WTC11 (cell line): ENCODE measurements around the gene LRRN3. TPM values are rescaled to one million over a fixed set of nuclear protein-coding genes. Genes with fewer than 3 reads are reported as not detected.

Source experiments
- ATAC-seq: fragments of 200-7000 bp; cut with Tn5 transposase; 2 replicates; pipeline ENCODE4 v1.10.0; 2021; ENCODE audit warnings: mild to moderate bottlenecking, moderate library complexity
- CTCF ChIA-PET: fragments of 300-600 bp; sonication (Branson Sonifier 250); formaldehyde crosslinking; loops from one replicate; lab custom pipeline; 2021; ENCODE audit warnings: antibody characterized with exemption; lab: Charles Lee
- POLR2A ChIA-PET: fragments of 350-600 bp; sonication (Branson Sonifier 250); formaldehyde crosslinking; loops from one replicate; lab custom pipeline; 2021; ENCODE audit warnings: antibody characterized with exemption; lab: Charles Lee
- DNase-seq: peaks from one replicate; pipeline ENCODE4 v3.0.0; 2021; ENCODE audit warnings: low spot score
- H3K27ac Mint-ChIP-seq: 2 replicates; pipeline ENCODE4 v1.8.0; 2021; ENCODE audit warnings: mixed read lengths
- H3K27me3 Mint-ChIP-seq: 2 replicates; pipeline ENCODE4 v1.8.0; 2021; ENCODE audit warnings: low read depth, mild to moderate bottlenecking, moderate library complexity, mixed read lengths
- H3K36me3 Mint-ChIP-seq: 2 replicates; pipeline ENCODE4 v1.8.0; 2021; ENCODE audit warnings: mixed read lengths
- H3K4me1 Mint-ChIP-seq: 2 replicates; pipeline ENCODE4 v1.8.0; 2022; ENCODE audit warnings: mixed read lengths
- H3K4me3 Mint-ChIP-seq: 2 replicates; pipeline ENCODE4 v1.8.0; 2021; ENCODE audit warnings: mild to moderate bottlenecking, moderate library complexity, mixed read lengths
- H3K9me3 Mint-ChIP-seq: 2 replicates; pipeline ENCODE4 v1.8.0; 2021; ENCODE audit warnings: mixed read lengths
- ATF6 ChIP-seq: sonication (generic); formaldehyde crosslinking; IDR thresholded peaks from 2 replicates; pipeline ENCODE4 v1.8.1; 2023; ENCODE audit warnings: mild to moderate bottlenecking, missing genetic modification reagents
- E2F1 ChIP-seq: sonication (generic); formaldehyde crosslinking; IDR thresholded peaks from 2 replicates; pipeline ENCODE4 v1.8.0; 2022; ENCODE audit warnings: mild to moderate bottlenecking, missing genetic modification reagents
- E2F4 ChIP-seq: sonication (generic); formaldehyde crosslinking; IDR thresholded peaks from 2 replicates; pipeline ENCODE4 v1.8.1; 2022; ENCODE audit warnings: low read depth, mild to moderate bottlenecking, moderate library complexity, missing genetic modification reagents, borderline replicate concordance
- E2F5 ChIP-seq: sonication (generic); formaldehyde crosslinking; IDR thresholded peaks from 2 replicates; pipeline ENCODE4 v1.8.1; 2022; ENCODE audit warnings: mild to moderate bottlenecking, moderate library complexity, missing genetic modification reagents
- ELF4 ChIP-seq: sonication (generic); formaldehyde crosslinking; IDR thresholded peaks from 2 replicates; pipeline ENCODE4 v1.8.1; 2022; ENCODE audit warnings: low read depth, mild to moderate bottlenecking, moderate library complexity, missing genetic modification reagents
- ERG ChIP-seq: fragments of 250-450 bp; sonication (Bioruptor Pico); IDR thresholded peaks from 2 replicates; pipeline ENCODE4 v1.8.0; 2021; ENCODE audit warnings: mild to moderate bottlenecking
- IRF2 ChIP-seq: sonication (generic); formaldehyde crosslinking; IDR thresholded peaks from 2 replicates; pipeline ENCODE4 v1.8.0; 2022; ENCODE audit warnings: low read depth, missing genetic modification reagents, borderline replicate concordance
- OVOL2 ChIP-seq: fragments of 250-450 bp; sonication (Bioruptor Pico); IDR thresholded peaks from 2 replicates; pipeline ENCODE4 v1.9.0; 2021; ENCODE audit warnings: mild to moderate bottlenecking, borderline replicate concordance
- PRDM15 ChIP-seq: sonication (generic); formaldehyde crosslinking; IDR thresholded peaks from 2 replicates; pipeline ENCODE4 v1.8.0; 2022; ENCODE audit warnings: missing genetic modification reagents
- ZNF425 ChIP-seq: fragments of 250-450 bp; sonication (Bioruptor Pico); conservative IDR thresholded peaks from 2 replicates; pipeline ENCODE4 v1.9.0; 2021; ENCODE audit warnings: mild to moderate bottlenecking
- ZSCAN18 ChIP-seq: fragments of 250-450 bp; sonication (Bioruptor Pico); IDR thresholded peaks from 2 replicates; pipeline ENCODE4 v2.1.2; 2022; ENCODE audit warnings: mild to moderate bottlenecking, moderate library complexity
- total RNA-seq: library from RNA; stranded (reverse); gene quantifications from 3 replicates; pipeline ENCODE4 v1.2.3, GENCODE V29; 2021

The LRRN3 gene
- total RNA-seq, 1 experiment from 2014 or later: 0.70 TPM

GRCh38 chr7:111101856-111102646, 11.1 kb downstream of the LRRN3 start:
- Mint-ChIP-seq H3K36me3 (no peaks in the 10 kb centered on the region), H3K27me3 (no peaks in the 10 kb centered on the region), H3K27ac (no peak overlapping the region), H3K4me3 (no peak overlapping the region), H3K4me1 (peaks cover 65% of the 10 kb centered on the region), H3K9me3 (no peaks in the 10 kb centered on the region)
- ChIA-PET CTCF (no interaction called here), POLR2A (no interaction called here)
- DNase-seq: no peak
- no peak for ATAC-seq
- TF ChIP-seq ATF6 (CRISPR knock-in tag) (no peak), ZSCAN18 (no peak), IRF2 (no peak), PRDM15 (CRISPR knock-in tag) (no peak), E2F4 (CRISPR knock-in tag) (no peak), E2F1 (CRISPR knock-in tag) (no peak), E2F5 (CRISPR knock-in tag) (no peak), ZNF425 (CRISPR knock-in tag) (no peak), ERG (CRISPR knock-in tag) (no peak), ELF4 (CRISPR knock-in tag) (no peak), OVOL2 (CRISPR knock-in tag) (no peak)
